IMR-90 (cell line): Measurements from ENCODE around the gene SRSF3. TPM values are rescaled to one million over a fixed set of nuclear protein-coding genes. Genes with fewer than 3 reads are reported as not detected.

ENCODE experiments used
- MAZ ChIP-seq: IDR thresholded peaks from 2 replicates; pipeline ENCODE4 v1.6.1; 2012; ENCODE audit warnings: low read depth, mild to moderate bottlenecking, low read length, improper control_type of control experiment, moderate library complexity, borderline replicate concordance
- RAD21 ChIP-seq: IDR thresholded peaks from 2 replicates; pipeline ENCODE4 v1.6.1; 2012; ENCODE audit warnings: low read length, improper control_type of control experiment
- RCOR1 ChIP-seq: IDR thresholded peaks from 2 replicates; pipeline ENCODE4 v1.6.1; 2012; ENCODE audit warnings: mild to moderate bottlenecking, low read length, improper control_type of control experiment; ENCODE audit not compliant: insufficient replicate concordance
- polyA plus RNA-seq, 3 experiments: library from polyadenylated mRNA; depleted of rRNA; stranded (reverse); fragments of >200 nt; gene quantifications; 2 replicates each; pipeline ENCODE4 v1.2.3, GENCODE V29; 2012; ENCODE audit warnings: low replicate concordance in 1 of 3
- total RNA-seq: library from RNA; depleted of rRNA; stranded (reverse); fragments of >200 nt; gene quantifications from 2 replicates; pipeline ENCODE4 v1.2.3, GENCODE V29; 2012
- TF ChIP-seq, protein P1 (sequence below): conservative IDR thresholded peaks from 2 replicates; pipeline ENCODE4 v1.5.1; 2012; ENCODE audit warnings: mild to moderate bottlenecking, low read depth, low read length, improper control_type of control experiment
- TF ChIP-seq, protein P2 (sequence below): fragments of 150-350 bp; IDR thresholded peaks from 2 replicates; pipeline ENCODE4 v1.6.1; 2017; ENCODE audit warnings: mild to moderate bottlenecking, antibody characterized with exemption, low read length, low read depth

SRSF3 gene
- total and polyA plus RNA-seq, 2 of the 4 experiments (the other 2 are of a cell fraction): 237 to 297 TPM

DNA sequence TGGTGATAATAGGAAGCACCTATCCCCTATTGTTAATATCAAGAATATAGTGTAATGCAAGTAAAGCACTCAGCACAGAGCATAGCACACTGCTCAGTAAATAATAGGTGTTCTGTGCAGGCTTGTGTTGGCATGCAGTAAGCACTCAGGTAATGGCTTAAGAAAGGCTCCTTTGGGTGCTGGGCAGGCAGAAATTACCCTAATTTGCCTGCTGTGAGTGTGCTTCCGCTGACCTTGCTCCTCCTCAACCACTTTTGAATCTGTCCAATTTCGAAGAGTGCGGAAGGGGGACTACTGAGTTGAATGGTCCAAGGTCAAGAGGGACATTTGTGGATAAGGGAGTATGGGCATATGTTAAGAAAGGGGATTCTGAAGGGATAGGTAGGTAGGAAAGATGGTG is 15.4 kb downstream of the SRSF3 start (continued):
- TF ChIP-seq, protein P1, sequence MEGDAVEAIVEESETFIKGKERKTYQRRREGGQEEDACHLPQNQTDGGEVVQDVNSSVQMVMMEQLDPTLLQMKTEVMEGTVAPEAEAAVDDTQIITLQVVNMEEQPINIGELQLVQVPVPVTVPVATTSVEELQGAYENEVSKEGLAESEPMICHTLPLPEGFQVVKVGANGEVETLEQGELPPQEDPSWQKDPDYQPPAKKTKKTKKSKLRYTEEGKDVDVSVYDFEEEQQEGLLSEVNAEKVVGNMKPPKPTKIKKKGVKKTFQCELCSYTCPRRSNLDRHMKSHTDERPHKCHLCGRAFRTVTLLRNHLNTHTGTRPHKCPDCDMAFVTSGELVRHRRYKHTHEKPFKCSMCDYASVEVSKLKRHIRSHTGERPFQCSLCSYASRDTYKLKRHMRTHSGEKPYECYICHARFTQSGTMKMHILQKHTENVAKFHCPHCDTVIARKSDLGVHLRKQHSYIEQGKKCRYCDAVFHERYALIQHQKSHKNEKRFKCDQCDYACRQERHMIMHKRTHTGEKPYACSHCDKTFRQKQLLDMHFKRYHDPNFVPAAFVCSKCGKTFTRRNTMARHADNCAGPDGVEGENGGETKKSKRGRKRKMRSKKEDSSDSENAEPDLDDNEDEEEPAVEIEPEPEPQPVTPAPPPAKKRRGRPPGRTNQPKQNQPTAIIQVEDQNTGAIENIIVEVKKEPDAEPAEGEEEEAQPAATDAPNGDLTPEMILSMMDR: no peak
- TF ChIP-seq RCOR1 (no peak), RAD21 (no peak), MAZ (no peak)
- TF ChIP-seq, protein P2, sequence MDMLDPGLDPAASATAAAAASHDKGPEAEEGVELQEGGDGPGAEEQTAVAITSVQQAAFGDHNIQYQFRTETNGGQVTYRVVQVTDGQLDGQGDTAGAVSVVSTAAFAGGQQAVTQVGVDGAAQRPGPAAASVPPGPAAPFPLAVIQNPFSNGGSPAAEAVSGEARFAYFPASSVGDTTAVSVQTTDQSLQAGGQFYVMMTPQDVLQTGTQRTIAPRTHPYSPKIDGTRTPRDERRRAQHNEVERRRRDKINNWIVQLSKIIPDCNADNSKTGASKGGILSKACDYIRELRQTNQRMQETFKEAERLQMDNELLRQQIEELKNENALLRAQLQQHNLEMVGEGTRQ: no peak
